IMR-90 (cell line): ENCODE measurements around the gene FOSL2.

Source experiments
- CEBPB ChIP-seq: IDR thresholded peaks from 2 replicates; pipeline ENCODE4 v1.6.1; 2012; ENCODE audit warnings: low read depth, low read length, improper control_type of control experiment
- POLR2A ChIP-seq: IDR thresholded peaks from 2 replicates; pipeline ENCODE4 v1.6.1; 2012; ENCODE audit warnings: mild to moderate bottlenecking, low read depth, low read length
- USF2 ChIP-seq: fragments of 150-350 bp; IDR thresholded peaks from 2 replicates; pipeline ENCODE4 v1.6.1; 2017; ENCODE audit warnings: mild to moderate bottlenecking, antibody characterized with exemption, low read length, low read depth
- TF ChIP-seq, protein P1 (sequence below): conservative IDR thresholded peaks from 2 replicates; pipeline ENCODE4 v1.5.1; 2012; ENCODE audit warnings: mild to moderate bottlenecking, low read depth, low read length, improper control_type of control experiment
- TF ChIP-seq, protein P2 (sequence below): fragments of 150-350 bp; IDR thresholded peaks from 2 replicates; pipeline ENCODE4 v1.6.1; 2016; ENCODE audit warnings: low read depth, mild to moderate bottlenecking, low read length, moderate library complexity, borderline replicate concordance

DNA sequence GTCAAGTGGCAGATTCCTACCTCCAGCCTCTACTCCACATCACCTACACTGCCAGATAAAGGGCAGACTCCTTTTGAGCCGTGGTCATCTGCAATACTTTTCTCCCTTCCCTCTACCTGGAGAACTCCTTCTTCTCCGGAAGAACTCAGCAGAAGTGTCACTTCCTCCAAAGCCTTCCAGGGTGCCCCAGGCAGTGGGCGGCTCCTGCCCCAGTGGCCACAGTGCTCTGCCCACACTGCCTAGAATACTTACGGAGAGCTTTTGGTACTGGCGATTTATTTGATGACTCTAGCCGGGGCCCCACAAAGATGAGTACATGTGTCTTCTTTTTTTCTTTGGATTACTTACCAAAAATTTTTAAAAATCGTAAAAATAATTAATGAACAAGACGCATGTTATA is 39.7 kb downstream of the FOSL2 start:
- TF ChIP-seq, protein P1, sequence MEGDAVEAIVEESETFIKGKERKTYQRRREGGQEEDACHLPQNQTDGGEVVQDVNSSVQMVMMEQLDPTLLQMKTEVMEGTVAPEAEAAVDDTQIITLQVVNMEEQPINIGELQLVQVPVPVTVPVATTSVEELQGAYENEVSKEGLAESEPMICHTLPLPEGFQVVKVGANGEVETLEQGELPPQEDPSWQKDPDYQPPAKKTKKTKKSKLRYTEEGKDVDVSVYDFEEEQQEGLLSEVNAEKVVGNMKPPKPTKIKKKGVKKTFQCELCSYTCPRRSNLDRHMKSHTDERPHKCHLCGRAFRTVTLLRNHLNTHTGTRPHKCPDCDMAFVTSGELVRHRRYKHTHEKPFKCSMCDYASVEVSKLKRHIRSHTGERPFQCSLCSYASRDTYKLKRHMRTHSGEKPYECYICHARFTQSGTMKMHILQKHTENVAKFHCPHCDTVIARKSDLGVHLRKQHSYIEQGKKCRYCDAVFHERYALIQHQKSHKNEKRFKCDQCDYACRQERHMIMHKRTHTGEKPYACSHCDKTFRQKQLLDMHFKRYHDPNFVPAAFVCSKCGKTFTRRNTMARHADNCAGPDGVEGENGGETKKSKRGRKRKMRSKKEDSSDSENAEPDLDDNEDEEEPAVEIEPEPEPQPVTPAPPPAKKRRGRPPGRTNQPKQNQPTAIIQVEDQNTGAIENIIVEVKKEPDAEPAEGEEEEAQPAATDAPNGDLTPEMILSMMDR: no peak
- TF ChIP-seq USF2 (no peak), POLR2A (no peak), CEBPB (no peak)
- TF ChIP-seq, protein P2, sequence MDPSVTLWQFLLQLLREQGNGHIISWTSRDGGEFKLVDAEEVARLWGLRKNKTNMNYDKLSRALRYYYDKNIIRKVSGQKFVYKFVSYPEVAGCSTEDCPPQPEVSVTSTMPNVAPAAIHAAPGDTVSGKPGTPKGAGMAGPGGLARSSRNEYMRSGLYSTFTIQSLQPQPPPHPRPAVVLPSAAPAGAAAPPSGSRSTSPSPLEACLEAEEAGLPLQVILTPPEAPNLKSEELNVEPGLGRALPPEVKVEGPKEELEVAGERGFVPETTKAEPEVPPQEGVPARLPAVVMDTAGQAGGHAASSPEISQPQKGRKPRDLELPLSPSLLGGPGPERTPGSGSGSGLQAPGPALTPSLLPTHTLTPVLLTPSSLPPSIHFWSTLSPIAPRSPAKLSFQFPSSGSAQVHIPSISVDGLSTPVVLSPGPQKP: no peak
